Activated CD8-positive, alpha-beta memory T cell treated with anti-CD3 and anti-CD28 coated beads, Interleukin-2, amount 10 ng/mL, durations not matched to agents 7 days and 5 days (primary cell): ENCODE data around the gene DUSP10. TPM values are rescaled to one million over a fixed set of nuclear protein-coding genes. Genes with fewer than 3 reads are reported as not detected.

Experiments
- ATAC-seq: fragments of 150-1000 bp; cut with Tn5 transposase; one replicate; pipeline ENCODE4 v1.10.0; 2021; ENCODE audit warnings: moderate library complexity
- CTCF ChIA-PET: fragments of 350-600 bp; sonication (Branson Sonifier 250); formaldehyde crosslinking; loops from one replicate; lab custom pipeline; 2021; ENCODE audit warnings: antibody characterized with exemption; lab: Charles Lee
- DNase-seq: peaks from one replicate; pipeline ENCODE4 v3.0.0-alpha.2; 2020
- H3K27ac Mint-ChIP-seq: one replicate; pipeline ENCODE4 v1.8.0; 2021; ENCODE audit warnings: mild to moderate bottlenecking, mixed read lengths
- H3K27me3 Mint-ChIP-seq: one replicate; pipeline ENCODE4 v1.8.0; 2021; ENCODE audit warnings: mixed read lengths
- H3K36me3 Mint-ChIP-seq: one replicate; pipeline ENCODE4 v1.8.0; 2021; ENCODE audit warnings: mild to moderate bottlenecking, mixed read lengths
- H3K4me1 Mint-ChIP-seq: one replicate; pipeline ENCODE4 v1.8.0; 2021; ENCODE audit warnings: mixed read lengths
- H3K4me3 Mint-ChIP-seq: one replicate; pipeline ENCODE4 v1.8.0; 2021; ENCODE audit warnings: mild to moderate bottlenecking, moderate library complexity, mixed read lengths
- H3K9me3 Mint-ChIP-seq: one replicate; pipeline ENCODE4 v1.8.0; 2022; ENCODE audit warnings: low read depth, mixed read lengths
- total RNA-seq, 2 experiments: library from RNA; stranded (reverse); gene quantifications; one replicate each; pipeline ENCODE4 v1.2.3, GENCODE V29; 2021

Gene DUSP10
- total RNA-seq, 2 experiments from 2014 or later, result 14.3 to 46.3 TPM

- Mint-ChIP-seq H3K9me3 (peaks cover 5% of the 10 kb centered on the region), H3K27me3 (no peaks in the 10 kb centered on the region), H3K4me3 (no peak overlapping the region), H3K27ac (no peak overlapping the region), H3K36me3 (peaks cover 14% of the 10 kb centered on the region), H3K4me1 (peaks cover 50% of the 10 kb centered on the region)
- no peak for DNase-seq
- CTCF ChIA-PET, result no interaction called here
- no peak for ATAC-seq
These were observed 17.5 kb upstream of the DUSP10 start for GRCh38 chr1:221759436-221759835.

DNA sequence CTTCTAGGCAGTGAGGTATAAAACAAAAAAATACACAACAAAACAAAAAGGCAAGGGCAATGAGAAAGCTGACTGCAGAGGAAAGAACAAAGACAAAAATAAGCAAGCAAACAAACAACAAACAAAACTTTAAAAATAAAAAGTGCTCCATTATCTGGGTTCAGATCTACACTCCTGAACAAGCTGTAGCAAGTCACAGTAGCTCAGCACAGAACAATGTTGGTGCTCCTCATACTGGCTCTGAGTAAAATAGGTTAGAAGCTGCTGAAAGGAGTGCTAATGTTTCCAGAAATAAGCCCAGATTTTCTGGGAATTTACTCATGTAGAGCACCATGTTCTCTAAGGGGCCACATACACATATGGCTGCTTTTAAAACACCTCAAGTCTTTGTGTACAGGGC lies 16.6 kb upstream of the DUSP10 start:
- Mint-ChIP-seq H3K4me3 (no peak overlapping the region), H3K27ac (no peak overlapping the region), H3K36me3 (peaks cover 20% of the 10 kb centered on the region), H3K9me3 (peaks cover 7% of the 10 kb centered on the region), H3K4me1 (peaks cover 59% of the 10 kb centered on the region), H3K27me3 (no peaks in the 10 kb centered on the region)
- CTCF ChIA-PET, result no interaction called here
- ATAC-seq (no peak), DNase-seq (no peak)

GRCh38 chr1:221756830-221757551 lies 15.1 kb upstream of the DUSP10 start:
- no peak for DNase-seq
- H3K9me3 Mint-ChIP-seq, result peaks cover 9% of the 10 kb centered on the region
- CTCF ChIA-PET, result interaction anchor here (1.3 kb wide), 1 partner anchor 23 kb away, joined by 3 read pairs; no protein-coding TSS in a partner anchor
- no peaks in the 10 kb centered on the region for H3K27me3 Mint-ChIP-seq
- no peak overlapping the region for H3K27ac Mint-ChIP-seq
- H3K4me3 Mint-ChIP-seq, result no peak overlapping the region
- peaks cover 64% of the 10 kb centered on the region for H3K4me1 Mint-ChIP-seq
- ATAC-seq, result no peak
- peaks cover 22% of the 10 kb centered on the region for H3K36me3 Mint-ChIP-seq

DNA sequence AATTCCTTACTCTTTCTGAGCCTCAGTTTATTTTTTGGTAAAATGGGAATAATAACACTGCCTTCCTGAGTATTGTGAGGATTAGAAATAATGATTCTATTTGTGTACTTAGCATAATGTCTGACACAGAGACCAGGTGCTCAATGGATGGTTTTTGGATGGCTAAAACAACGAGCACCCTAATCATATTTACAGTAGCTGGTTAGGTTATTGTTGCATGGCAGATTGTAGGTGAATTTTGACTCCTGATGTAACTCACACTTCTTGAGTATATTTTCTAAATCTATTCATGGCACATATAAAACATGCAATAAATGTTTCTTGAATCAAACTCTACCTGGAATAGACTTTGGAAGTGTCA lies 11.9 kb upstream of the DUSP10 start:
- H3K36me3 Mint-ChIP-seq, result peaks cover 27% of the 10 kb centered on the region
- H3K9me3 Mint-ChIP-seq, result peaks cover 11% of the 10 kb centered on the region
- peak overlapping the region; percentile 68 for H3K27ac Mint-ChIP-seq
- no peaks in the 10 kb centered on the region for H3K27me3 Mint-ChIP-seq
- ATAC-seq, result peak; percentile 6
- DNase-seq, result no peak
- H3K4me1 Mint-ChIP-seq, result peaks cover 48% of the 10 kb centered on the region
- CTCF ChIA-PET, result no interaction called here
- peak overlapping the region; percentile 63 for H3K4me3 Mint-ChIP-seq

- CTCF ChIA-PET, result no interaction called here
- Mint-ChIP-seq H3K4me1 (peaks cover 29% of the 10 kb centered on the region), H3K27me3 (no peaks in the 10 kb centered on the region), H3K4me3 (no peak overlapping the region), H3K27ac (no peak overlapping the region), H3K9me3 (peaks cover 11% of the 10 kb centered on the region), H3K36me3 (peaks cover 28% of the 10 kb centered on the region)
- ATAC-seq, result no peak
- DNase-seq, result no peak
These were observed 9.5 kb upstream of the DUSP10 start for GRCh38 chr1:221751226-221751887.

DNA sequence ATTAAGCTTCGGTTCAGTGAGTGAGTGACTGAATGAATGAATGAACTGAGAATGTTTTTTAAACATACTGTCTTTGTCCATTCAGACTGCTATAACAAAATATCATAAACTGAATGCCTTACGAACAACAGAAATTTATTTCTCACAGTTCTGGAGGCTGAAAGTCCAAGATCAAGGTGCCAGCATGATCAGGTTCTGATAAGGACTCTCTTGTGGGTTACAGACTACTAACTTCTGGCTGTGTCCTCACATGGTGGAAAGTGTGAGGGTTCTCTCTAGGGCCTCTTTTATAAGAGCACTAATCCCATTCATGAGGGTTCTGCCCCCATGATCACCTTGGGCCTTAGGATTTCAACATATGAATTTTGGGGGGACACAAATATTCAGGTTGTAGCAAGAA lies 7.1 kb upstream of the DUSP10 start:
- no peaks in the 10 kb centered on the region for H3K27me3 Mint-ChIP-seq
- no peak overlapping the region for H3K4me3 Mint-ChIP-seq
- DNase-seq, result no peak
- peaks cover 18% of the 10 kb centered on the region for H3K36me3 Mint-ChIP-seq
- CTCF ChIA-PET, result no interaction called here
- peaks cover 6% of the 10 kb centered on the region for H3K9me3 Mint-ChIP-seq
- ATAC-seq, result no peak
- no peak overlapping the region for H3K27ac Mint-ChIP-seq
- peaks cover 16% of the 10 kb centered on the region for H3K4me1 Mint-ChIP-seq

GRCh38 chr1:221747839-221748238 lies 6.0 kb upstream of the DUSP10 start:
- Mint-ChIP-seq H3K36me3 (peaks cover 10% of the 10 kb centered on the region), H3K9me3 (peaks cover 2% of the 10 kb centered on the region)
- no peak for DNase-seq

GRCh38 chr1:221743416-221744208 lies 1.7 kb upstream of the DUSP10 start:
- Mint-ChIP-seq H3K27me3 (no peaks in the 10 kb centered on the region), H3K9me3 (peaks cover 2% of the 10 kb centered on the region), H3K4me3 (no peak overlapping the region), H3K4me1 (peaks cover 11% of the 10 kb centered on the region), H3K36me3 (peaks cover 18% of the 10 kb centered on the region), H3K27ac (peak overlapping the region; percentile 89)
- CTCF ChIA-PET, result interaction anchor here (0.6 to 7.1 kb wide), 17 partner anchors 11 to 712 kb away, joined by 3 to 92 read pairs (median 4); no protein-coding TSS in a partner anchor
- DNase-seq, result no peak
- ATAC-seq, result no peak

More at GRCh38 chr1:221747839-221748238, 6.0 kb upstream of the DUSP10 start:
- no peak for ATAC-seq
- Mint-ChIP-seq H3K4me3 (no peak overlapping the region), H3K27me3 (no peaks in the 10 kb centered on the region), H3K4me1 (peaks cover 15% of the 10 kb centered on the region), H3K27ac (no peak overlapping the region)
- CTCF ChIA-PET, result interaction anchor here (1.2 kb wide), 1 partner anchor 262 kb away, joined by 4 read pairs; no protein-coding TSS in a partner anchor

DNA sequence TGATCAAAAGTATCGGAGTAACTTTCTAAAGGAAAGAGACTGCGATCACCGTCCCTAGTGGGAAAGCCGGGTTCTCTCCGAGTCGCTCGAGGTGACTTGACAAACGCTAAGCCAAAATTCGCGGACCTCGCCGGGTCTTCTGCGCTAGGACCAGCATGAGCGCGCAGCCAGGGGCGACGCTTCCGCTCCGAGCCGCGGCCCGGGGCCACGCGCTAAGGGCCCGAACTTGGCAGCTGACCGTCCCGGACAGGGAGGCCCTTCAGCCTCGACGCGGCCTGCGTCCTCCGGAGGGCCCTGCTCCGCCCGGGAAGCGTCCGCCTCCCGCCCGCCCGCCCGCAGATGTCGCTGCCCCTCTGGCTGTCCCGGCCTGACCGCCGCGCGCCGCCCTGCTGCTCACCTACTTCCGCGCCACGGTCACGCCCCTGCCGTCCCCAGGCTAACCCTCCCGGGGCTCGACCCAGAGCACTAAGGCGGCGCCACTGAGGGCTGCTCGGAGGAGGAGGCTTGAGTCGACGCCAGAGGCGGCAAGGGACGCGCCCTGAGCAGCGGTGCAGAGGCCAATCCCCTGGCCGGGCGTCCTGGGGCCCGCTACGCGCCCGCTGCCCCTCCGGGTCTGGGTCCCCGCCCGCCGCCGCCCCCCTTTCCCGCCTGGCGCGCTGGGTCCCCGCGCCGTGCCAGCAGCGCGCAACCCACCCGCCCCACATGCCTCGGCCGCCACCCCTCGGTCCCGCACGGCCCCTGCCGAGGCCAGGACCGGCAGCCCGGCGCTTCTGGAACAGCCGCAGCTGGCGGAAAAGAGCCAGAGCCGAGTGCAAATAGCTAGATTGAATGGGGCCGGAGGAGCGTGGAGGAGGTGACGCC lies 896 bp upstream of the DUSP10 start:
- Mint-ChIP-seq H3K27me3 (no peaks in the 10 kb centered on the region), H3K4me3 (no peak overlapping the region), H3K9me3 (peaks cover 4% of the 10 kb centered on the region), H3K27ac (peak overlapping the region; percentile 89), H3K36me3 (peaks cover 26% of the 10 kb centered on the region), H3K4me1 (peaks cover 20% of the 10 kb centered on the region)
- peak; percentile 92 for DNase-seq
- peak; percentile 56 for ATAC-seq
- CTCF ChIA-PET, result interaction anchor here (0.6 to 7.1 kb wide), 32 partner anchors 12 to 868 kb away, joined by 3 to 92 read pairs (median 4); no protein-coding TSS in a partner anchor

GRCh38 chr1:221740993-221741702 lies 741 bp downstream of the DUSP10 start:
- H3K9me3 Mint-ChIP-seq, result peaks cover 4% of the 10 kb centered on the region

GRCh38 chr1:221740369-221740992 lies 1.4 kb downstream of the DUSP10 start:
- Mint-ChIP-seq H3K4me3 (no peak overlapping the region), H3K4me1 (peaks cover 39% of the 10 kb centered on the region), H3K27me3 (no peaks in the 10 kb centered on the region), H3K9me3 (peaks cover 4% of the 10 kb centered on the region), H3K27ac (no peak overlapping the region), H3K36me3 (peaks cover 45% of the 10 kb centered on the region)
- ATAC-seq (no peak), DNase-seq (no peak)
- CTCF ChIA-PET, result interaction anchor here (0.8 to 7.1 kb wide), 13 partner anchors 9 to 715 kb away, joined by 3 to 92 read pairs (median 8); no protein-coding TSS in a partner anchor

More at GRCh38 chr1:221740993-221741702, 741 bp downstream of the DUSP10 start:
- CTCF ChIA-PET, result interaction anchor here (0.8 to 7.1 kb wide), 20 partner anchors 9 to 714 kb away, joined by 3 to 92 read pairs (median 6); no protein-coding TSS in a partner anchor
- H3K4me3 Mint-ChIP-seq, result no peak overlapping the region
- peaks cover 40% of the 10 kb centered on the region for H3K36me3 Mint-ChIP-seq
- peak; percentile 57 for DNase-seq
- peaks cover 35% of the 10 kb centered on the region for H3K4me1 Mint-ChIP-seq
- H3K27ac Mint-ChIP-seq, result no peak overlapping the region
- ATAC-seq, result no peak
- H3K27me3 Mint-ChIP-seq, result no peaks in the 10 kb centered on the region
